HepG2 (cell line): ENCODE measurements around the gene IL1RAP. TPM values are rescaled to one million over a fixed set of nuclear protein-coding genes. Genes with fewer than 3 reads are reported as not detected.
A peak's percentile ranks its signal among the peaks of the same experiment; 100 is the strongest.

ENCODE experiments used
- EZH2 ChIP-seq: conservative IDR thresholded peaks from 2 replicates; pipeline ENCODE4 v1.6.1; 2012; ENCODE audit warnings: mild to moderate bottlenecking, low read depth, low read length, moderate library complexity
- FOSL2 ChIP-seq: sonication (generic); formaldehyde crosslinking; IDR thresholded peaks from 2 replicates; pipeline ENCODE4 v1.4.0; 2020; ENCODE audit warnings: missing genetic modification reagents
- JDP2 ChIP-seq: sonication (generic); formaldehyde crosslinking; IDR thresholded peaks from 2 replicates; pipeline ENCODE4 v1.8.1; 2022; ENCODE audit warnings: missing genetic modification reagents, borderline replicate concordance
- RCOR2 ChIP-seq: IDR thresholded peaks from 2 replicates; pipeline ENCODE4 v1.6.1; 2016; ENCODE audit warnings: missing biosample characterization, missing genetic modification reagents
- SRF ChIP-seq: IDR thresholded peaks from 2 replicates; pipeline ENCODE4 v1.6.1; 2011; ENCODE audit warnings: mild to moderate bottlenecking, low read depth, low read length, moderate library complexity
- TAF15 ChIP-seq: fragments of 200-400 bp; formaldehyde crosslinking; IDR thresholded peaks from one replicate; pipeline ENCODE4 v1.6.1; 2018; ENCODE audit warnings: mild to moderate bottlenecking, low read depth, low read length; ENCODE audit not compliant: poor library complexity, severe bottlenecking
- TCF7 ChIP-seq: sonication (generic); IDR thresholded peaks from 2 replicates; pipeline ENCODE4 v1.6.1; 2016; ENCODE audit warnings: antibody characterized with exemption, low read depth
- ZNF430 ChIP-seq: sonication (generic); formaldehyde crosslinking; IDR thresholded peaks from 2 replicates; pipeline ENCODE4 v1.9.0; 2021; ENCODE audit warnings: mild to moderate bottlenecking, missing genetic modification reagents
- ZNF460 ChIP-seq: sonication (generic); formaldehyde crosslinking; IDR thresholded peaks from 2 replicates; pipeline ENCODE4 v1.5.1; 2020; ENCODE audit warnings: missing genetic modification reagents, mild to moderate bottlenecking, borderline replicate concordance
- ZNF562 ChIP-seq: sonication (generic); formaldehyde crosslinking; IDR thresholded peaks from 2 replicates; pipeline ENCODE4 v1.8.0; 2022; ENCODE audit warnings: missing genetic modification reagents, borderline replicate concordance
- ZNF572 ChIP-seq: sonication (generic); formaldehyde crosslinking; IDR thresholded peaks from 2 replicates; pipeline ENCODE4 v1.5.1; 2020; ENCODE audit warnings: mild to moderate bottlenecking, missing genetic modification reagents
- ZNF775 ChIP-seq: sonication (generic); formaldehyde crosslinking; IDR thresholded peaks from 2 replicates; pipeline ENCODE4 v1.4.0; 2020; ENCODE audit warnings: missing genetic modification reagents, mild to moderate bottlenecking, moderate library complexity, borderline replicate concordance
- polyA plus RNA-seq, 8 experiments: library from polyadenylated mRNA; depleted of rRNA in 3 of 8; stranded (reverse) in 7 of 8; unstranded in 1 of 8; fragments of >200 nt; fragmentation: Illumina TruSeq in 4 of 8; extraction: Trizol in 4 of 8; gene quantifications; 2 replicates each; pipeline versions ENCODE4 v1.2.1 to v1.2.3, GENCODE V29; 2011 to 2016; ENCODE audit warnings: low read depth in 4 of 8, missing spikeins in 1 of 8, mixed read lengths in 1 of 8; ENCODE audit not compliant: insufficient read depth in 1 of 8
- total RNA-seq, 5 experiments: library from RNA; depleted of rRNA; stranded (reverse); fragments of >200 nt; fragmentation: Illumina TruSeq; extraction: Trizol; gene quantifications; 2 replicates each; pipeline ENCODE4 v1.2.3, GENCODE V29; 2016; ENCODE audit warnings: low read depth in 1 of 5
- TF ChIP-seq, protein P1 (sequence below): sonication (generic); formaldehyde crosslinking; IDR thresholded peaks from 2 replicates; pipeline ENCODE4 v1.5.1; 2020; ENCODE audit warnings: mild to moderate bottlenecking, missing genetic modification reagents, borderline replicate concordance
- TF ChIP-seq, protein P2 (sequence below): sonication (generic); formaldehyde crosslinking; IDR thresholded peaks from 2 replicates; pipeline ENCODE4 v1.4.0; 2020; ENCODE audit warnings: missing genetic modification reagents, mild to moderate bottlenecking, borderline replicate concordance
- TF ChIP-seq, protein P3 (sequence below): sonication (generic); formaldehyde crosslinking; IDR thresholded peaks from 2 replicates; pipeline ENCODE4 v1.8.0; 2022; ENCODE audit warnings: mild to moderate bottlenecking, missing genetic modification reagents
- TF ChIP-seq, protein P4 (sequence below): sonication (generic); formaldehyde crosslinking; IDR thresholded peaks from 2 replicates; pipeline ENCODE4 v1.5.1; 2020; ENCODE audit warnings: mild to moderate bottlenecking, missing genetic modification reagents, borderline replicate concordance
- TF ChIP-seq, protein P5 (sequence below): sonication (generic); formaldehyde crosslinking; IDR thresholded peaks from 2 replicates; pipeline ENCODE4 v1.5.1; 2020; ENCODE audit warnings: mild to moderate bottlenecking, moderate library complexity, missing genetic modification reagents

The IL1RAP gene
- total and polyA plus RNA-seq, 2 of the 13 experiments (the other 11 are each of a cell fraction or from before 2014, with no cell fraction given) = 18.3 to 54.9 TPM

DNA sequence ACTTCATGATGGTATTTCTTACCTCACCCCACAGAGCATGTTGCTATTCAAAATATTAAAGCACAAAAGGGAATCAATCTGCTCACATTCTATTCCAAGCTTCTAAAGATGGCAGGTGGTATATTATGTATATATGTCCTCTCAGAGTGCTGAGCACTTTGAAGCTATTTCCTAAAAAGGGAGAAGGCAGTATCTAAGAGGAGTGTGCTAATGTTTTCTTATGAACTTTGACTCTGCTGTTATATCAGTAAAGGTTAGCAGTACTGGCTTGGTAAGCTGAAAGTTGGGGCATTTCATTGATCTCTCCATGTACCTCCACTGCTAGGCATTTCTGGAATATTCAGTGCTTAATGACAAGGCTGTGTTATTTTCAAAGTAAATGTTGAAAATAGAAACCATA is 43.4 kb downstream of the IL1RAP start (continued):
- TF ChIP-seq ZNF460 = no peak
- TF ChIP-seq SRF = peak; percentile 89
- no peak for TF ChIP-seq EZH2
- TF ChIP-seq ZNF775 (CRISPR knock-in tag) = no peak
- no peak for TF ChIP-seq ZNF572 (CRISPR knock-in tag)
- TF ChIP-seq FOSL2 (CRISPR knock-in tag) = no peak
- TF ChIP-seq ZNF562 (CRISPR knock-in tag) = no peak
- no peak for TF ChIP-seq JDP2 (CRISPR knock-in tag)
- no peak for TF ChIP-seq ZNF430
- TF ChIP-seq RCOR2 = 0 out of 2 replicates have a peak, but pooled peaks have one; percentile 18
- TF ChIP-seq TCF7 = no peak
- TF ChIP-seq, protein P1, sequence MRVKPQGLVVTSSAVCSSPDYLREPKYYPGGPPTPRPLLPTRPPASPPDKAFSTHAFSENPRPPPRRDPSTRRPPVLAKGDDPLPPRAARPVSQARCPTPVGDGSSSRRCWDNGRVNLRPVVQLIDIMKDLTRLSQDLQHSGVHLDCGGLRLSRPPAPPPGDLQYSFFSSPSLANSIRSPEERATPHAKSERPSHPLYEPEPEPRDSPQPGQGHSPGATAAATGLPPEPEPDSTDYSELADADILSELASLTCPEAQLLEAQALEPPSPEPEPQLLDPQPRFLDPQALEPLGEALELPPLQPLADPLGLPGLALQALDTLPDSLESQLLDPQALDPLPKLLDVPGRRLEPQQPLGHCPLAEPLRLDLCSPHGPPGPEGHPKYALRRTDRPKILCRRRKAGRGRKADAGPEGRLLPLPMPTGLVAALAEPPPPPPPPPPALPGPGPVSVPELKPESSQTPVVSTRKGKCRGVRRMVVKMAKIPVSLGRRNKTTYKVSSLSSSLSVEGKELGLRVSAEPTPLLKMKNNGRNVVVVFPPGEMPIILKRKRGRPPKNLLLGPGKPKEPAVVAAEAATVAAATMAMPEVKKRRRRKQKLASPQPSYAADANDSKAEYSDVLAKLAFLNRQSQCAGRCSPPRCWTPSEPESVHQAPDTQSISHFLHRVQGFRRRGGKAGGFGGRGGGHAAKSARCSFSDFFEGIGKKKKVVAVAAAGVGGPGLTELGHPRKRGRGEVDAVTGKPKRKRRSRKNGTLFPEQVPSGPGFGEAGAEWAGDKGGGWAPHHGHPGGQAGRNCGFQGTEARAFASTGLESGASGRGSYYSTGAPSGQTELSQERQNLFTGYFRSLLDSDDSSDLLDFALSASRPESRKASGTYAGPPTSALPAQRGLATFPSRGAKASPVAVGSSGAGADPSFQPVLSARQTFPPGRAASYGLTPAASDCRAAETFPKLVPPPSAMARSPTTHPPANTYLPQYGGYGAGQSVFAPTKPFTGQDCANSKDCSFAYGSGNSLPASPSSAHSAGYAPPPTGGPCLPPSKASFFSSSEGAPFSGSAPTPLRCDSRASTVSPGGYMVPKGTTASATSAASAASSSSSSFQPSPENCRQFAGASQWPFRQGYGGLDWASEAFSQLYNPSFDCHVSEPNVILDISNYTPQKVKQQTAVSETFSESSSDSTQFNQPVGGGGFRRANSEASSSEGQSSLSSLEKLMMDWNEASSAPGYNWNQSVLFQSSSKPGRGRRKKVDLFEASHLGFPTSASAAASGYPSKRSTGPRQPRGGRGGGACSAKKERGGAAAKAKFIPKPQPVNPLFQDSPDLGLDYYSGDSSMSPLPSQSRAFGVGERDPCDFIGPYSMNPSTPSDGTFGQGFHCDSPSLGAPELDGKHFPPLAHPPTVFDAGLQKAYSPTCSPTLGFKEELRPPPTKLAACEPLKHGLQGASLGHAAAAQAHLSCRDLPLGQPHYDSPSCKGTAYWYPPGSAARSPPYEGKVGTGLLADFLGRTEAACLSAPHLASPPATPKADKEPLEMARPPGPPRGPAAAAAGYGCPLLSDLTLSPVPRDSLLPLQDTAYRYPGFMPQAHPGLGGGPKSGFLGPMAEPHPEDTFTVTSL (CRISPR knock-in tag) = 0 out of 2 replicates have a peak, but pooled peaks have one; percentile 14
- no peak for TF ChIP-seq TAF15
- TF ChIP-seq, protein P2, sequence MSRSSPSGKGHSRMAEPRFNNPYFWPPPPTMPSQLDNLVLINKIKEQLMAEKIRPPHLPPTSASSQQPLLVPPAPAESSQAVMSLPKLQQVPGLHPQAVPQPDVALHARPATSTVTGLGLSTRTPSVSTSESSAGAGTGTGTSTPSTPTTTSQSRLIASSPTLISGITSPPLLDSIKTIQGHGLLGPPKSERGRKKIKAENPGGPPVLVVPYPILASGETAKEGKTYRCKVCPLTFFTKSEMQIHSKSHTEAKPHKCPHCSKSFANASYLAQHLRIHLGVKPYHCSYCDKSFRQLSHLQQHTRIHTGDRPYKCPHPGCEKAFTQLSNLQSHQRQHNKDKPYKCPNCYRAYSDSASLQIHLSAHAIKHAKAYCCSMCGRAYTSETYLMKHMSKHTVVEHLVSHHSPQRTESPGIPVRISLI (CRISPR knock-in tag) = no peak
- TF ChIP-seq, protein P3, sequence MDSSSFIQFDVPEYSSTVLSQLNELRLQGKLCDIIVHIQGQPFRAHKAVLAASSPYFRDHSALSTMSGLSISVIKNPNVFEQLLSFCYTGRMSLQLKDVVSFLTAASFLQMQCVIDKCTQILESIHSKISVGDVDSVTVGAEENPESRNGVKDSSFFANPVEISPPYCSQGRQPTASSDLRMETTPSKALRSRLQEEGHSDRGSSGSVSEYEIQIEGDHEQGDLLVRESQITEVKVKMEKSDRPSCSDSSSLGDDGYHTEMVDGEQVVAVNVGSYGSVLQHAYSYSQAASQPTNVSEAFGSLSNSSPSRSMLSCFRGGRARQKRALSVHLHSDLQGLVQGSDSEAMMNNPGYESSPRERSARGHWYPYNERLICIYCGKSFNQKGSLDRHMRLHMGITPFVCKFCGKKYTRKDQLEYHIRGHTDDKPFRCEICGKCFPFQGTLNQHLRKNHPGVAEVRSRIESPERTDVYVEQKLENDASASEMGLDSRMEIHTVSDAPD (CRISPR knock-in tag) = no peak
- TF ChIP-seq, protein P4, sequence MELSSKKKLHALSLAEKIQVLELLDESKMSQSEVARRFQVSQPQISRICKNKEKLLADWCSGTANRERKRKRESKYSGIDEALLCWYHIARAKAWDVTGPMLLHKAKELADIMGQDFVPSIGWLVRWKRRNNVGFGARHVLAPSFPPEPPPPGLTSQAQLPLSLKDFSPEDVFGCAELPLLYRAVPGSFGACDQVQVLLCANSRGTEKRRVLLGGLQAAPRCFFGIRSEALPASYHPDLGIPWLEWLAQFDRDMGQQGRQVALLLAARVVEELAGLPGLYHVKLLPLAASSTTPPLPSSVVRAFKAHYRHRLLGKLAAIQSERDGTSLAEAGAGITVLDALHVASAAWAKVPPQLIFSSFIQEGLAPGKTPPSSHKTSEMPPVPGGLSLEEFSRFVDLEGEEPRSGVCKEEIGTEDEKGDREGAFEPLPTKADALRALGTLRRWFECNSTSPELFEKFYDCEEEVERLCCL (CRISPR knock-in tag) = no peak
- TF ChIP-seq, protein P5, sequence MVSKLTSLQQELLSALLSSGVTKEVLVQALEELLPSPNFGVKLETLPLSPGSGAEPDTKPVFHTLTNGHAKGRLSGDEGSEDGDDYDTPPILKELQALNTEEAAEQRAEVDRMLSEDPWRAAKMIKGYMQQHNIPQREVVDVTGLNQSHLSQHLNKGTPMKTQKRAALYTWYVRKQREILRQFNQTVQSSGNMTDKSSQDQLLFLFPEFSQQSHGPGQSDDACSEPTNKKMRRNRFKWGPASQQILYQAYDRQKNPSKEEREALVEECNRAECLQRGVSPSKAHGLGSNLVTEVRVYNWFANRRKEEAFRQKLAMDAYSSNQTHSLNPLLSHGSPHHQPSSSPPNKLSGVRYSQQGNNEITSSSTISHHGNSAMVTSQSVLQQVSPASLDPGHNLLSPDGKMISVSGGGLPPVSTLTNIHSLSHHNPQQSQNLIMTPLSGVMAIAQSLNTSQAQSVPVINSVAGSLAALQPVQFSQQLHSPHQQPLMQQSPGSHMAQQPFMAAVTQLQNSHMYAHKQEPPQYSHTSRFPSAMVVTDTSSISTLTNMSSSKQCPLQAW (CRISPR knock-in tag) = no peak
